Panc1 (cell line): Measurements from ENCODE around the gene COL5A2.

ENCODE experiments used
- TF ChIP-seq, protein P1 (sequence below): fragments of 450-650 bp; IDR thresholded peaks from 2 replicates; pipeline ENCODE4 v1.5.1; 2017; ENCODE audit warnings: mild to moderate bottlenecking
- TF ChIP-seq, protein P2 (sequence below), 2 experiments: IDR thresholded peaks; 2 replicates each; pipeline ENCODE4 v1.6.1; 2011 to 2012; ENCODE audit warnings: low read depth in 2 of 2, control low read depth in 1 of 2, low read length in 1 of 2, mild to moderate bottlenecking in 1 of 2, moderate library complexity in 1 of 2; ENCODE audit not compliant: insufficient read depth in 1 of 2

DNA sequence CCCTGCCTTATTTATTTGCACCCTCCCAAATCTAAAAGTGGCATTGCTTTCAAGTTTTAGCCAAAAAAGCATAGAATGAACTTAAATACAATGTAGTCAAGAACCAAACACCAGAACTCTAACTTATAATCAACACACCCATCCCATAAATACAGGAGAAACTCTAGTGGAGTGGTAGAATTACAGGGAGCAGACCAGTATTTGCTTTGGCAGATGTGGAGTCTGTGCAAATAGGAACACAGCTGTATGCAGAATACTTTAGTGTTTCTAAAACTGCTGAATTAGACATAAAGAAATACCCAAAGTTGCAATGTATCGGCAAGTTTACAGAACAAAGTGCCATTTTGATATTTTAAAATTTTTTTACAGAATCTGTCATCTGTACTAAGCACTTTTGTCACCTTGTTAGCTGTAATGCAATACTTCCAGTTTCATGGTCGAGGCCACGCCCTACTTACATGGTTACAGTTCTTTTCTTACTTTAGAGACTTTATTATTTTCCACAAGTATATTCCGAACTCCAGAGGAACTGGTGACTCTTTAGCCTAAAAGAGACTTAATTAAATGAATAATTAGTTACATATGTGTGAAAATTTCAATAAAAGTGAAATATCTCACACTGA, 23.7 kb upstream of the COL5A2 start:
- TF ChIP-seq, protein P1, sequence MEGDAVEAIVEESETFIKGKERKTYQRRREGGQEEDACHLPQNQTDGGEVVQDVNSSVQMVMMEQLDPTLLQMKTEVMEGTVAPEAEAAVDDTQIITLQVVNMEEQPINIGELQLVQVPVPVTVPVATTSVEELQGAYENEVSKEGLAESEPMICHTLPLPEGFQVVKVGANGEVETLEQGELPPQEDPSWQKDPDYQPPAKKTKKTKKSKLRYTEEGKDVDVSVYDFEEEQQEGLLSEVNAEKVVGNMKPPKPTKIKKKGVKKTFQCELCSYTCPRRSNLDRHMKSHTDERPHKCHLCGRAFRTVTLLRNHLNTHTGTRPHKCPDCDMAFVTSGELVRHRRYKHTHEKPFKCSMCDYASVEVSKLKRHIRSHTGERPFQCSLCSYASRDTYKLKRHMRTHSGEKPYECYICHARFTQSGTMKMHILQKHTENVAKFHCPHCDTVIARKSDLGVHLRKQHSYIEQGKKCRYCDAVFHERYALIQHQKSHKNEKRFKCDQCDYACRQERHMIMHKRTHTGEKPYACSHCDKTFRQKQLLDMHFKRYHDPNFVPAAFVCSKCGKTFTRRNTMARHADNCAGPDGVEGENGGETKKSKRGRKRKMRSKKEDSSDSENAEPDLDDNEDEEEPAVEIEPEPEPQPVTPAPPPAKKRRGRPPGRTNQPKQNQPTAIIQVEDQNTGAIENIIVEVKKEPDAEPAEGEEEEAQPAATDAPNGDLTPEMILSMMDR: no peak
- TF ChIP-seq, protein P2, sequence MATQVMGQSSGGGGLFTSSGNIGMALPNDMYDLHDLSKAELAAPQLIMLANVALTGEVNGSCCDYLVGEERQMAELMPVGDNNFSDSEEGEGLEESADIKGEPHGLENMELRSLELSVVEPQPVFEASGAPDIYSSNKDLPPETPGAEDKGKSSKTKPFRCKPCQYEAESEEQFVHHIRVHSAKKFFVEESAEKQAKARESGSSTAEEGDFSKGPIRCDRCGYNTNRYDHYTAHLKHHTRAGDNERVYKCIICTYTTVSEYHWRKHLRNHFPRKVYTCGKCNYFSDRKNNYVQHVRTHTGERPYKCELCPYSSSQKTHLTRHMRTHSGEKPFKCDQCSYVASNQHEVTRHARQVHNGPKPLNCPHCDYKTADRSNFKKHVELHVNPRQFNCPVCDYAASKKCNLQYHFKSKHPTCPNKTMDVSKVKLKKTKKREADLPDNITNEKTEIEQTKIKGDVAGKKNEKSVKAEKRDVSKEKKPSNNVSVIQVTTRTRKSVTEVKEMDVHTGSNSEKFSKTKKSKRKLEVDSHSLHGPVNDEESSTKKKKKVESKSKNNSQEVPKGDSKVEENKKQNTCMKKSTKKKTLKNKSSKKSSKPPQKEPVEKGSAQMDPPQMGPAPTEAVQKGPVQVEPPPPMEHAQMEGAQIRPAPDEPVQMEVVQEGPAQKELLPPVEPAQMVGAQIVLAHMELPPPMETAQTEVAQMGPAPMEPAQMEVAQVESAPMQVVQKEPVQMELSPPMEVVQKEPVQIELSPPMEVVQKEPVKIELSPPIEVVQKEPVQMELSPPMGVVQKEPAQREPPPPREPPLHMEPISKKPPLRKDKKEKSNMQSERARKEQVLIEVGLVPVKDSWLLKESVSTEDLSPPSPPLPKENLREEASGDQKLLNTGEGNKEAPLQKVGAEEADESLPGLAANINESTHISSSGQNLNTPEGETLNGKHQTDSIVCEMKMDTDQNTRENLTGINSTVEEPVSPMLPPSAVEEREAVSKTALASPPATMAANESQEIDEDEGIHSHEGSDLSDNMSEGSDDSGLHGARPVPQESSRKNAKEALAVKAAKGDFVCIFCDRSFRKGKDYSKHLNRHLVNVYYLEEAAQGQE (IDR thresholded peaks at IDR 0.05; ENCODE audit: insufficient read depth in 1 of 2, low read depth in 2 of 2, low read length in 1 of 2): no peak
